IMR-90 (cell line): ENCODE measurements around the gene SDC1. TPM values are rescaled to one million over a fixed set of nuclear protein-coding genes. Genes with fewer than 3 reads are reported as not detected.

Experiments used
- ATAC-seq: fragments of 200-7000 bp; cut with Tn5 transposase; 2 replicates; pipeline ENCODE4 v1.9.1; 2020; ENCODE audit warnings: low read depth, mild to moderate bottlenecking, moderate library complexity
- BruUV-seq: library from RNA; stranded (reverse); fragments of 400-500 nt; replicated peaks from 2 replicates; lab custom pipeline; 2021; lab: Mats Ljungman, UMichigan
- CTCF ChIA-PET: fragments of 300-600 bp; formaldehyde crosslinking; extraction: SDS; loops from one replicate; lab custom pipeline; 2021; ENCODE audit warnings: antibody characterized with exemption; lab: Yijun Ruan, JAX
- POLR2A ChIA-PET: fragments of 300-600 bp; sonication (Branson Sonifier 250); formaldehyde crosslinking; loops from one replicate; lab custom pipeline; 2022; ENCODE audit warnings: antibody characterized with exemption; ENCODE audit not compliant: unreplicated experiment; lab: Charles Lee
- DNase-seq: peaks from one replicate; pipeline ENCODE4 v3.0.0; 2013
- H2AFZ ChIP-seq: replicated peaks from 2 replicates; pipeline ENCODE3; 2013; ENCODE audit warnings: low read length, mild to moderate bottlenecking; ENCODE audit not compliant: poor library complexity
- H2AK5ac ChIP-seq: 2 replicates; pipeline ENCODE4 v1.6.1; 2013; ENCODE audit warnings: low read depth, low read length, inconsistent platforms
- H2AK9ac ChIP-seq: replicated peaks from 2 replicates; pipeline ENCODE3; 2013; ENCODE audit warnings: mild to moderate bottlenecking, low read depth, low read length, moderate library complexity; ENCODE audit not compliant: poor library complexity
- H2BK120ac ChIP-seq: 2 replicates; pipeline ENCODE4 v1.6.1; 2013; ENCODE audit warnings: low read depth, low read length, inconsistent platforms
- H2BK15ac ChIP-seq: 3 replicates; pipeline ENCODE4 v1.6.1; 2013; ENCODE audit warnings: low read depth, low read length, inconsistent platforms
- H2BK20ac ChIP-seq: 2 replicates; pipeline ENCODE4 v1.6.1; 2013; ENCODE audit warnings: low read depth, mild to moderate bottlenecking, inconsistent platforms, low read length, moderate library complexity
- H2BK5ac ChIP-seq: 2 replicates; pipeline ENCODE4 v1.6.1; 2013; ENCODE audit warnings: mild to moderate bottlenecking, low read depth, low read length, inconsistent platforms; ENCODE audit not compliant: poor library complexity, severe bottlenecking
- H3K14ac ChIP-seq: replicated peaks from 2 replicates; pipeline ENCODE4 v1.6.1; 2013; ENCODE audit warnings: low read depth, low read length, inconsistent platforms
- H3K18ac ChIP-seq: 2 replicates; pipeline ENCODE4 v1.6.1; 2013; ENCODE audit warnings: low read depth, low read length, control low read depth
- H3K23ac ChIP-seq: 2 replicates; pipeline ENCODE4 v1.6.1; 2013; ENCODE audit warnings: low read depth, low read length, inconsistent platforms
- H3K27ac ChIP-seq: 2 replicates; pipeline ENCODE4 v1.5.1; 2013; ENCODE audit warnings: mild to moderate bottlenecking, control low read depth, low read length; ENCODE audit not compliant: insufficient read depth
- H3K27me3 ChIP-seq: 2 replicates; pipeline ENCODE4 v1.6.1; 2013; ENCODE audit warnings: low read length; ENCODE audit not compliant: control insufficient read depth, insufficient read depth
- H3K36me3 ChIP-seq: 2 replicates; pipeline ENCODE4 v1.6.1; 2013; ENCODE audit warnings: low read length, mixed read lengths; ENCODE audit not compliant: control insufficient read depth, insufficient read depth
- H3K4ac ChIP-seq: 2 replicates; pipeline ENCODE4 v1.6.1; 2013; ENCODE audit warnings: low read depth, low read length, inconsistent platforms
- H3K4me1 ChIP-seq: 2 replicates; pipeline ENCODE4 v1.6.1; 2013; ENCODE audit warnings: low read length, mixed read lengths; ENCODE audit not compliant: control insufficient read depth, insufficient read depth
- H3K4me2 ChIP-seq: 2 replicates; pipeline ENCODE4 v1.6.1; 2013; ENCODE audit warnings: low read depth, mild to moderate bottlenecking, control low read depth, low read length, moderate library complexity
- H3K4me3 ChIP-seq: 2 replicates; pipeline ENCODE4 v1.5.1; 2013; ENCODE audit warnings: low read depth, mild to moderate bottlenecking, control low read depth, low read length, moderate library complexity; ENCODE audit not compliant: insufficient read depth
- H3K56ac ChIP-seq: 2 replicates; pipeline ENCODE4 v1.6.1; 2013; ENCODE audit warnings: low read length, inconsistent platforms; ENCODE audit not compliant: insufficient read depth; ENCODE audit errors: extremely low read depth
- H3K79me1 ChIP-seq, 2 experiments: 2 replicates each; pipeline ENCODE4 v1.6.1; 2013; ENCODE audit warnings: low read length in 2 of 2, inconsistent platforms in 1 of 2, low read depth in 1 of 2
- H3K9ac ChIP-seq: 2 replicates; pipeline ENCODE4 v1.6.1; 2013; ENCODE audit warnings: low read depth, low read length, control low read depth
- H3K9me1 ChIP-seq: 2 replicates; pipeline ENCODE4 v1.6.1; 2013; ENCODE audit warnings: low read length, inconsistent platforms; ENCODE audit not compliant: insufficient read depth
- H3K9me3 ChIP-seq: 2 replicates; pipeline ENCODE4 v1.6.1; 2013; ENCODE audit warnings: low read length; ENCODE audit not compliant: control insufficient read depth, insufficient read depth
- H4K20me1 ChIP-seq: 2 replicates; pipeline ENCODE4 v1.6.1; 2013; ENCODE audit warnings: low read length, inconsistent platforms; ENCODE audit not compliant: insufficient read depth
- H4K5ac ChIP-seq: 2 replicates; pipeline ENCODE4 v1.6.1; 2013; ENCODE audit warnings: mild to moderate bottlenecking, low read depth, low read length, control low read depth
- H4K8ac ChIP-seq, 2 experiments: 2 replicates each; pipeline ENCODE4 v1.6.1; 2013; ENCODE audit warnings: low read depth in 2 of 2, low read length in 2 of 2, control low read depth in 1 of 2, inconsistent platforms in 1 of 2
- H4K91ac ChIP-seq: 2 replicates; pipeline ENCODE4 v1.6.1; 2013; ENCODE audit warnings: low read depth, low read length, inconsistent platforms; ENCODE audit not compliant: insufficient read depth
- CEBPB ChIP-seq: IDR thresholded peaks from 2 replicates; pipeline ENCODE4 v1.6.1; 2012; ENCODE audit warnings: low read depth, low read length, improper control_type of control experiment
- CHD1 ChIP-seq: IDR thresholded peaks from 2 replicates; pipeline ENCODE4 v1.6.1; 2012; ENCODE audit warnings: low read depth, low read length, improper control_type of control experiment
- MAFK ChIP-seq: IDR thresholded peaks from 2 replicates; pipeline ENCODE4 v1.6.1; 2012; ENCODE audit warnings: low read depth, low read length, improper control_type of control experiment
- MAZ ChIP-seq: IDR thresholded peaks from 2 replicates; pipeline ENCODE4 v1.6.1; 2012; ENCODE audit warnings: low read depth, mild to moderate bottlenecking, low read length, improper control_type of control experiment, moderate library complexity, borderline replicate concordance
- MXI1 ChIP-seq: IDR thresholded peaks from 2 replicates; pipeline ENCODE4 v1.6.1; 2012; ENCODE audit warnings: low read depth, mild to moderate bottlenecking, low read length, moderate library complexity, borderline replicate concordance
- NFE2L2 ChIP-seq: fragments of 150-350 bp; IDR thresholded peaks from 2 replicates; pipeline ENCODE4 v1.6.1; 2016; ENCODE audit warnings: low read depth, mild to moderate bottlenecking, low read length
- POLR2A ChIP-seq: IDR thresholded peaks from 2 replicates; pipeline ENCODE4 v1.6.1; 2012; ENCODE audit warnings: mild to moderate bottlenecking, low read depth, low read length
- RAD21 ChIP-seq: IDR thresholded peaks from 2 replicates; pipeline ENCODE4 v1.6.1; 2012; ENCODE audit warnings: low read length, improper control_type of control experiment
- SMC3 ChIP-seq: fragments of 150-350 bp; IDR thresholded peaks from 2 replicates; pipeline ENCODE4 v1.6.1; 2016; ENCODE audit warnings: low read depth, mild to moderate bottlenecking, antibody characterized with exemption, low read length, moderate library complexity
- WGBS, 2 experiments: methylation state at CpG; one replicate each; pipeline versions ENCODE4 v1.1.5 to v1.1.7; 2013; ENCODE audit warnings: missing lambda C conversion rate in 2 of 2; ENCODE audit not compliant: insufficient read length in 1 of 2; ENCODE audit errors: extremely low coverage in 2 of 2; 5-methylcytosine and 5-hydroxymethylcytosine counted together
- dilution Hi-C: fragments of 300-500 bp; cut with HindIII; formaldehyde crosslinking; loops from one replicate; pipeline ENCODE4 v1.14.3; 2018; ENCODE audit warnings: low sequenced_read_pairs; ENCODE audit not compliant: unreplicated experiment
- in situ Hi-C: fragments of 300-500 bp; cut with MboI; formaldehyde crosslinking; loops from 3 replicates; pipeline ENCODE4 v1.14.3; 2019; ENCODE audit warnings: low sequenced_read_pairs, inconsistent platforms, mixed read lengths
- intact Hi-C: fragments of 100-400 bp; cut with micrococcal nuclease; formaldehyde crosslinking; loops from 2 replicates; pipeline ENCODE4 v1.10.0; 2022
- polyA plus RNA-seq, 3 experiments: library from polyadenylated mRNA; depleted of rRNA; stranded (reverse); fragments of >200 nt; gene quantifications; 2 replicates each; pipeline ENCODE4 v1.2.3, GENCODE V29; 2012; ENCODE audit warnings: low replicate concordance in 1 of 3
- total RNA-seq: library from RNA; depleted of rRNA; stranded (reverse); fragments of >200 nt; gene quantifications from 2 replicates; pipeline ENCODE4 v1.2.3, GENCODE V29; 2012
- TF ChIP-seq, protein P1 (sequence below): fragments of 150-350 bp; IDR thresholded peaks from 2 replicates; pipeline ENCODE4 v1.6.1; 2017; ENCODE audit warnings: mild to moderate bottlenecking, antibody characterized with exemption, low read length, low read depth
- TF ChIP-seq, protein P2 (sequence below): conservative IDR thresholded peaks from 2 replicates; pipeline ENCODE4 v1.5.1; 2012; ENCODE audit warnings: mild to moderate bottlenecking, low read depth, low read length, improper control_type of control experiment
- TF ChIP-seq, protein P3 (sequence below): fragments of 150-350 bp; IDR thresholded peaks from 2 replicates; pipeline ENCODE4 v1.6.1; 2016; ENCODE audit warnings: low read depth, mild to moderate bottlenecking, low read length, moderate library complexity, borderline replicate concordance

Gene SDC1
- total and polyA plus RNA-seq, 2 of the 4 experiments (the other 2 are of a cell fraction): 22.0 to 28.3 TPM

DNA sequence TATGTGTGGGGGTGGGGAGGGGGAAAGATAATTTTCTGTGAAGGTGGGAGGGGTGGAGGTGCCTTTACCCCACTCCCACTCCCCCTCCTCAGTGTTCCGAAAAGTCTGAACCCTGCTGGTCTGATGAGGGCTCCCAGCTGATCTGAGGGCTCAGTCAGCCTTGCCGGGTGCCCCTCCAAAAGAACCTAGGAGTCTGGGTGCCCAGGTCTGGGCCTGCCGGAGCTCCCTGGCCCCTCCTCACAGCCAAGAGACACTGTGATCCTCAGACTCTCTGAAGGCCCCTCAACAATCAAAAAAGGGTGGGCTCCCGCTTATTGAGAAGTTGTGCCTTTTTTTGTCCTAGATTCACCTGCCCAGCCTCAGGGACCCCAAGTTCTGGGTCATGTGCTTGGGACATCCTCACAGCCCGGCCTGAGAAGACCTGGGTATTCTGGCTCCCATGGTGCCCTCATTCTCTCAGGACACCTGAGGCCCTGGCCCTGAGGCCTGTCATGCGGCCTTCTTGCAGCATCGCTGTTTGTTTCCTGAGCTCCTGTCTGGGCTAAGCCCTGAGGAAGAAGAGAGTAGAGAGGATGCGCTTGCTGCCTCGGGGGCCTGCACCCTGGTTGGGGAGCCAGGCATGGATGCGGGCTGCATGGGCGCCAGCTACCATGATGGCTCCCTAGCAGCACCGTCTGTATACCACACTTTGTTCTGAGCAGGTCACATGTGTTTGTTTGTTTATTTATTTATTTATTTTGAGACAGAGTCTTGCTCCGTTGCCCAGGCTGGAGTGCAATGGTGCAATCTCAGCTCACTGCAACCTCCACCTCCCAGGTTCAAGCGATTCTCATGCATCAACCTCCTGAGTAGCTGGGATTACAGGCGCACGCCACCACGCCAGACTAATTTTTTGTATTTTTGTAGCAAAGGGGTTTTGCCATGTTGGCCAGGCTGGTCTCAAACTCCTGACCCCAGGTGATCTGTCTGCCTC is 44.0 kb downstream of the SDC1 start:
- no peak overlapping the region for H4K8ac ChIP-seq
- DNase-seq (no peak), ATAC-seq (no peak)
- no peak overlapping the region for H4K5ac ChIP-seq
- in situ Hi-C loops: no loop called here
- H3K4ac ChIP-seq: no peak overlapping the region
- H3K4me1 ChIP-seq: peaks cover 19% of the 10 kb centered on the region
- H3K9me1 ChIP-seq: peaks cover 29% of the 10 kb centered on the region
- H3K9ac ChIP-seq: no peak overlapping the region
- H3K36me3 ChIP-seq: no peaks in the 10 kb centered on the region
- no peaks in the 10 kb centered on the region for H4K20me1 ChIP-seq
- no peak overlapping the region for H2AK5ac ChIP-seq
- H3K4me2 ChIP-seq: no peak overlapping the region
- no peaks in the 10 kb centered on the region for H3K27me3 ChIP-seq
- no peak overlapping the region for H2AK9ac ChIP-seq
- dilution Hi-C loops: no loop called here
- no peak overlapping the region for H2BK20ac ChIP-seq
- H3K56ac ChIP-seq: no peak overlapping the region
- no peak overlapping the region for H4K91ac ChIP-seq
- 100% methylated on average over 4 of the region's 17 CpGs; no CpG with 5 or more reads in 1 of the 2 experiments for WGBS, 2 experiments
- H3K18ac ChIP-seq: no peak overlapping the region
- H3K79me1 ChIP-seq: no peaks in the 10 kb centered on the region
- CTCF ChIA-PET: no interaction called here
- H3K14ac ChIP-seq: no peak overlapping the region
- H3K9me3 ChIP-seq: no peaks in the 10 kb centered on the region
- TF ChIP-seq MXI1 (no peak), CEBPB (no peak), SMC3 (no peak), MAZ (no peak), CHD1 (no peak), POLR2A (no peak), MAFK (no peak), RAD21 (no peak), NFE2L2 (no peak)
- TF ChIP-seq, protein P1, sequence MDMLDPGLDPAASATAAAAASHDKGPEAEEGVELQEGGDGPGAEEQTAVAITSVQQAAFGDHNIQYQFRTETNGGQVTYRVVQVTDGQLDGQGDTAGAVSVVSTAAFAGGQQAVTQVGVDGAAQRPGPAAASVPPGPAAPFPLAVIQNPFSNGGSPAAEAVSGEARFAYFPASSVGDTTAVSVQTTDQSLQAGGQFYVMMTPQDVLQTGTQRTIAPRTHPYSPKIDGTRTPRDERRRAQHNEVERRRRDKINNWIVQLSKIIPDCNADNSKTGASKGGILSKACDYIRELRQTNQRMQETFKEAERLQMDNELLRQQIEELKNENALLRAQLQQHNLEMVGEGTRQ: no peak
- TF ChIP-seq, protein P2, sequence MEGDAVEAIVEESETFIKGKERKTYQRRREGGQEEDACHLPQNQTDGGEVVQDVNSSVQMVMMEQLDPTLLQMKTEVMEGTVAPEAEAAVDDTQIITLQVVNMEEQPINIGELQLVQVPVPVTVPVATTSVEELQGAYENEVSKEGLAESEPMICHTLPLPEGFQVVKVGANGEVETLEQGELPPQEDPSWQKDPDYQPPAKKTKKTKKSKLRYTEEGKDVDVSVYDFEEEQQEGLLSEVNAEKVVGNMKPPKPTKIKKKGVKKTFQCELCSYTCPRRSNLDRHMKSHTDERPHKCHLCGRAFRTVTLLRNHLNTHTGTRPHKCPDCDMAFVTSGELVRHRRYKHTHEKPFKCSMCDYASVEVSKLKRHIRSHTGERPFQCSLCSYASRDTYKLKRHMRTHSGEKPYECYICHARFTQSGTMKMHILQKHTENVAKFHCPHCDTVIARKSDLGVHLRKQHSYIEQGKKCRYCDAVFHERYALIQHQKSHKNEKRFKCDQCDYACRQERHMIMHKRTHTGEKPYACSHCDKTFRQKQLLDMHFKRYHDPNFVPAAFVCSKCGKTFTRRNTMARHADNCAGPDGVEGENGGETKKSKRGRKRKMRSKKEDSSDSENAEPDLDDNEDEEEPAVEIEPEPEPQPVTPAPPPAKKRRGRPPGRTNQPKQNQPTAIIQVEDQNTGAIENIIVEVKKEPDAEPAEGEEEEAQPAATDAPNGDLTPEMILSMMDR: no peak
- TF ChIP-seq, protein P3, sequence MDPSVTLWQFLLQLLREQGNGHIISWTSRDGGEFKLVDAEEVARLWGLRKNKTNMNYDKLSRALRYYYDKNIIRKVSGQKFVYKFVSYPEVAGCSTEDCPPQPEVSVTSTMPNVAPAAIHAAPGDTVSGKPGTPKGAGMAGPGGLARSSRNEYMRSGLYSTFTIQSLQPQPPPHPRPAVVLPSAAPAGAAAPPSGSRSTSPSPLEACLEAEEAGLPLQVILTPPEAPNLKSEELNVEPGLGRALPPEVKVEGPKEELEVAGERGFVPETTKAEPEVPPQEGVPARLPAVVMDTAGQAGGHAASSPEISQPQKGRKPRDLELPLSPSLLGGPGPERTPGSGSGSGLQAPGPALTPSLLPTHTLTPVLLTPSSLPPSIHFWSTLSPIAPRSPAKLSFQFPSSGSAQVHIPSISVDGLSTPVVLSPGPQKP: no peak
- H2BK15ac ChIP-seq: no peak overlapping the region
- no TSS peak for BruUV-seq
- intact Hi-C loops: no loop called here
- H2BK5ac ChIP-seq: no peak overlapping the region
- no peak overlapping the region for H3K27ac ChIP-seq
- H3K23ac ChIP-seq: no peak overlapping the region
- H3K4me3 ChIP-seq: no peak overlapping the region
- H2BK120ac ChIP-seq: no peak overlapping the region
- H2AFZ ChIP-seq: no peak overlapping the region
- POLR2A ChIA-PET: no interaction called here
